Stimulated activated CD4-positive, alpha-beta T cell treated with anti-CD3 and anti-CD28 coated beads, Interleukin-12 subunit alpha, Interleukin-12 subunit beta, amount 100 ng/mL, for 48 hours (primary cell): Measurements from ENCODE around the gene GOLGA6L9.
"Not testable (repeated sequence)": the region's sequence is repeated elsewhere in the genome, so short reads cannot be mapped to it uniquely, and the experiment has no call there.

Experiments used
- DNase-seq, 3 donors: peaks; one replicate each; pipeline ENCODE4 v3.0.0-alpha.2; 2020; ENCODE audit warnings: low read depth in 2 of 3, low spot score in 1 of 3

Gene GOLGA6L9

DNA sequence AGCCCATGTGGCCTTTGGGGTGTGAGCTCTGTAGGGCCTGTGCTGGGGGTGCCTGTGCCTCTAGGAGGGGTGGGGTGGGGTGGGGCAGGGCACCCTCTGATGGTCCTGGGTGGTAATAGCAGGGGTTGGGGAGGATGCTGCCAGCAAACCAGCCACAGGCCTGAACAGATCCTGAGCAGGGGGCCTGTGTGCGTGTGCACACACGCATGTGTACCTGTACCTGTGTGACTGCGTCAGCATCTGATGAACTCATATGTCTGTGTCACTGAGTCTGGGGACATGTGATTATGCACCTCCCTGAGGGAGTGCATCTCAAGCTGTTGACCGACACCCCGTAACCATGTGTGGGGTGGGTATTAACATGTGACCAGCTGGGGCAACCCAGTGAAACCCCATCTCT is 36.0 kb downstream of the GOLGA6L9 start:
- DNase-seq, result not testable (repeated sequence)

DNA sequence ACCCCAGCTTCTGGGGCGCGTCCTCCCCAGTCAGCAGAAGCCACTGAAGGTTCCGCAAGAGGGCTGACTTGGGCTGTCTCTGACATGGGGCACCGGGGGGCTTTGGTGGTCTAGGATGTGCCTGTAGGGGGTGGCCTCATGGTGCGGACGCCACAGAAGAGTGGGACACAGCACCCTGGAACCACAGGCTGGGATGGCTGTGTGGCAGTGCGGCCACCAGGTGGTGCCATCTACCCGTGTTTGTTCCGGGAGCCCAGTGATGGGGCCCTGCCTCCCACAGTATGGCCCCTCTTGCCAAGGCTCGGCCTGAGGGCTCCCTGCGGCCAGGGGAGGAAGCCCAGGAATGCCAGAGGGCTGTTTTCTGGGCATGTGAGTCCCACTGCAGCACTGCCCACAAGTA is 38.6 kb downstream of the GOLGA6L9 start:
- DNase-seq, result not testable (repeated sequence)

DNA sequence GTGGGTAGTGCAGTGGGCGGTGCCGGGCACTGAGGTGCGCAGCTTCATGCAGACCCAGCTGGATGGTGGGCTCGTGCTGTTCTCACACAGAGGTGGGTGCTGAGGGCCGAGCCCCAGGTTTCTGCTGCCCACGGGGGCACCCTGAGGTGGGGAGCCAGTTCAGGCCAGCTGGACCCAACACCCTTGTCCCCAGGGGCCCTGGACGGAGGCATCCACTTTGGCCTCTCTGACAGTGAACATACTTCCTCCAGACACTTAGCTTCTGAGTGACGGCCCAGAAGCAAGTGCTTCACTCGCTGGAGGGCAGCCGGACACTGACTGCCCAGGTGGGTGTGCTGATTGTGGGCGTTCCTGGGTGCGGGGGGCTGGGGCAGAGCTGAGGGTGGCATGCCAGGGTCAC is 39.8 kb downstream of the GOLGA6L9 start:
- not testable (repeated sequence) for DNase-seq

DNA sequence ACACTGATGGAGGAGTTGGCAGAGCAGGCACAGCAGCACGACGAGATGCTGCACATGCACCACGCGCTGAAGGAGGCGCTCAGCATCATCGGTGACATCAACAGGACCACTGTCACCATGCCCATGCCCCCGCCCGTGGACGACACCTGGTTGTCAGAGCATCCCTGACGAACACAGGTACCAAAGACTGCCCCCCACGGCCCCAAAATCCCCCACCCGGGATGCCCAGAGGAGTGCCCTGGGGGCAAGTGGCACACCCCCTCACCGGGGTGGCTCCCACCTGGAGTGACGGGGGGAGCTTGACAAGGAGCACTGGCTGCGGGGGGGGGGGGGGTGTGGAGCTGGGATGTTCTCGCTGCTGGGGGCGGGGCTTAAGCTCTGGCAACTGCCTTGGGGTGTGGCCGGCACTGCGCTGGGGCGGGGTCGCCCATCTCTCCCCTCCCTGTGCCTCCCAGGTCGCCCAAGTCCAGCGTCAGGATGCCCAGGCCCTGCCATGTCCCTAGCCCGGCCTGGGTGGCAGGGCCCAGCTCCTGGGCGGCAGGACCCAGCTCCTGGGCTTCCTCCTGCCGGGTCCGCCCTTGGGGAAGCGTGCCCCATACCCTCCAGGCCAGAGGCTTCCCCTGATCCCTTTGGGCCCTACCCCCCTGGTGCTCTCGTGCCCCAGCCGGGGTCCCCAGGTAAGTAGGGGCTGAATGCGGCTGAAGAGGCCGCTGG is 42.8 kb downstream of the GOLGA6L9 start:
- not testable (repeated sequence) for DNase-seq

DNA sequence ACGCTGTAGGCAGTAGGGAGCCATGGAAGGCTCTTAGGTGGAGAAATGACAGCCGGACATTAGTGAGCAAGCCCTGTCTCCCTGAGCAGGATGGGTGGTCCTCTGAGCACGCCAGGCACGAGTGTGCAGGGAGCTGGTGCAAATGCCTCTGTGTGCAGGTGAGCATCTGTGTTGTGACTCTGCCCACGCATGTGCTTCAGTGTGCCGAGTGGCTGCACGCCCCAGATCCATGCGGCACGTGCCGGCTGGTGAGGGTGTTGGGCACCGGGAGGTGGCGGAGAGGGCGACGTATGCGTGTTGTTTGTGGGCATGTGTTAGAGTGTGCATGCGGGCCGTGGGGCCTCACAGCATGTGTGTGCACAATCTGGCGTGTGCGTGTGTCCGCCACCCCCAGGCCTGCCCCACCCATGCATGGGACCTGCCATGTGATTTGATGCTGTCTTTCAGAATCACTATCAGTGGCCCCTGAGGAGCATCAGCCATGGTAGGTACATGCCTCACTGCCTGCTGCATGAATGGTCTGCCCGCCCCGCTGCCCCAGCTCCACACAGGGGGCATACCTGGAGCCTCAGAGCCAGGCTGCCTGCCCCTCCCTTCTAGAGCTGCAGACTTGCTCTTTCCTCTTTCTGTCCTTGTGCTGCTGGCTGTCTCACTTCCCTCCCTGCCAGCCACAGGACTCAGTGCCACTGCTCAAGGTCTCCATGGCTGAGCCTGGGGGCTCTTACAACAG is 45.1 kb downstream of the GOLGA6L9 start:
- not testable (repeated sequence) for DNase-seq

DNA sequence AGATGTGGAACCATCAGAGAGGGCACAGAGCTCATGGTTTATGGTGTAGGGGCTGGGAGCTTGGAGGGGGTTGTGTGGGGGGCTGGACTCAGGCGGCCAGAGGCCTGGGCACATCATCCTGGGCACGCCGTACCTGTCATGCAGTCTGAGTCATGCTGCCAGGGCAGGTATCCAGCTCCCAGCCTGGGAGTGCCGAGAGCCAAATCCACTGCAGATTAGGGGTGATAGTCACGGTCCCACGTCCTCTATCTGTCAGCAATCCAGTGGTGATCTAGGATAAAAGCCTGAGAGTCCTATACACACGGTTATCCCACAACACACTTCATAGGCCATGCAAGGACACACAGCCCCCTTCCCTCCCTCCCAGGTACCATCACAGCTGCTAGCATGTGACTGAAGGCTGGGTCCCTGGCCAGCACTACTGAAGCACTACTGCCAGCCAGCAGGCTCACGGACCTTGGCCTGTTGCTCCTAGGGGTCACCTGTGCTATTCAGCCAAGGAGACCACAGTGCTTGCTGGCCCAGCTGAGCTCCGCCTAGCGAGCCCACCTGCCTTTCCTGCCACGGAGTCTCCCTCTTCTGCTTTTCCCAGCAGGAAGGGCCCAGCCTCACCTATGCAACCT is 45.8 kb downstream of the GOLGA6L9 start:
- not testable (repeated sequence) for DNase-seq

DNA sequence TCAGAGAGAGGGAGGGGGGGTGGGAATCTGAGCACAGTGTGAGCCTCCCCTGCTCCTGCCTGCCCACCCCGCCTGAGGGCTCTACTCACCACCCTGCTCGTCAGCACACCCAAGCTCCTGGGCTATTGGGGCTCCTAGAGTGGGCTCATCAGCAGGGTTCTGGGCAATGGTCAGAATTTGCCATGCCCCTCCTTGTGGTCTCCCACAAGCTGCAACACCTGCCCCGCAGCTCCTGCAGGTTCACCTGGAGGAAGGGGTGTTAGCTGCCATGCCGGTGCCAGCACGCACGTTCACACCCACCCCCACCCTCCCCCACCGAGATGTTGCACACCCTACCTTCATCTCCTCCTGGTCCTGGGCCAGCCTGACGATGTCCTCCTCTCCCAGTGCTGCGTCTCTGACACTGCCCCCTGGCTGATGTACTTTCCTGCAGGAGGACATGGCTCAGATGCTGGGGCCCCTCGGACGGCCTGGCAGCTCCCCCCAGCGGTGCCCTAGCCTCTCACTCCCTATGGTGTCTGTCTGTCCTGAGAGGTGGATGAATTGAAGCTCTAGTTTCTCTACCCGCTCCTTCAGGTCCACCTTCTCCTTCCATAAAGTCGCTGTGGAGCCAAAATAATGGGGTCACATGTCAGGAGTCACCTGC is 47.2 kb downstream of the GOLGA6L9 start:
- not testable (repeated sequence) for DNase-seq

DNA sequence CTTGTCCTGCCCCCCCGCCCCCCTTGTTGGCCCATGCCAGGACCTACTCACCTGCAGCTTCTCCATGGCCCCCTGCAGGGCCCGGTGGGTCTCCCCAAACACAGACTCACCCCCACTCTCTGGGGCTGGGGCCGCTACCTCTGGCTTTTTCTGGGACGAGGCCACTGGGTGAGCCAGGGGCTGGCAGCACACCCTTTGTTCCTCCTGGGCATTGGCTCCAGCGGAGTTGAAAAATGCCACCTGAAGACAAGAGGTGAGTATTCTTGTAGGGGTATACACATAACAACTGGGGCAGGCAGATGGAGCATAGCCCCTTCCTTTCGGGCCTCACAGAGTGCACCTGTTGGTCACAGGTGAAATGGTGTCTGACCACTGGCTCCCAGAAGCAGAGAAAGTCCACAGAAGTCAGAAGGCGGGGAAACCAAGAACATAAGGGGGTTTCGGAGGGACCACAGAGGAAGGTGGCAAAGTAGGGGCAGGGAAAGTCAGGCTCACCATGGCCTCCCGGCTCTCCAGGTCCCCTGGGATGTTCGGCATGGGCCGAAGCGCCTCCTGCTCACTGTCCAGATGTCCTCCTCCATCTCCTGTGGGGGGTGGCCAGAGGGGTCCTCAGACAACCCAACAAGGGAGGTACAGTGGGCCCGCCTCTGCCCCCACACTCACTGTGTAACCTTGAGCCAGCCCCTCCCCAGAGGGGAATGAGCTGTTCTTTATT is 47.9 kb downstream of the GOLGA6L9 start:
- DNase-seq, result not testable (repeated sequence)
